IPS DF 6.9 (cell line): ENCODE results near the gene RTN1.

Experiments used
- DNase-seq: peaks from one replicate; pipeline ENCODE4 v3.0.0-alpha.2; 2013; ENCODE audit warnings: low read depth, low spot score
- H3K27ac ChIP-seq: one replicate; pipeline ENCODE4 v1.5.1; 2013; ENCODE audit warnings: low read length, control low read depth
- H3K27me3 ChIP-seq: 2 replicates; pipeline ENCODE4 v1.6.1; 2013; ENCODE audit warnings: mild to moderate bottlenecking, low read length; ENCODE audit not compliant: control insufficient read depth, insufficient read depth
- H3K36me3 ChIP-seq: 2 replicates; pipeline ENCODE4 v1.6.1; 2013; ENCODE audit warnings: low read length; ENCODE audit not compliant: control insufficient read depth, insufficient read depth
- H3K4me1 ChIP-seq: 2 replicates; pipeline ENCODE4 v1.6.1; 2013; ENCODE audit warnings: low read length; ENCODE audit not compliant: control insufficient read depth, insufficient read depth
- H3K4me3 ChIP-seq: 2 replicates; pipeline ENCODE4 v1.5.1; 2013; ENCODE audit warnings: mild to moderate bottlenecking, low read length
- H3K9me3 ChIP-seq: 2 replicates; pipeline ENCODE4 v1.6.1; 2013; ENCODE audit warnings: low read length, inconsistent platforms; ENCODE audit not compliant: control insufficient read depth, insufficient read depth
- WGBS: extraction: QIAGEN DNeasy Blood & Tissue Kit; methylation state at CpG from one replicate; pipeline ENCODE4 v1.1.7; 2013; ENCODE audit warnings: mixed read lengths, missing lambda C conversion rate; ENCODE audit not compliant: insufficient read length, insufficient coverage; 5-methylcytosine and 5-hydroxymethylcytosine counted together

The RTN1 gene

GRCh38 chr14:59707778-59708561 is 162.6 kb downstream of the RTN1 start:
- no peaks in the 10 kb centered on the region for H3K27me3 ChIP-seq
- H3K36me3 ChIP-seq: no peaks in the 10 kb centered on the region
- H3K9me3 ChIP-seq: no peaks in the 10 kb centered on the region
- whole genome bisulfite sequencing: no CpG with 5 or more reads among the region's 7 CpGs
- no peaks in the 10 kb centered on the region for H3K4me1 ChIP-seq
- no peak overlapping the region for H3K27ac ChIP-seq
- H3K4me3 ChIP-seq: no peak overlapping the region
- DNase-seq: no peak

GRCh38 chr14:59705866-59706265 is 164.7 kb downstream of the RTN1 start:
- Histone ChIP-seq H3K36me3 (no peaks in the 10 kb centered on the region), H3K4me1 (no peaks in the 10 kb centered on the region), H3K4me3 (no peak overlapping the region), H3K9me3 (no peaks in the 10 kb centered on the region), H3K27me3 (no peaks in the 10 kb centered on the region), H3K27ac (no peak overlapping the region)
- DNase-seq: no peak
- WGBS: no CpG with 5 or more reads among the region's 4 CpGs

- Histone ChIP-seq H3K4me1 (no peaks in the 10 kb centered on the region), H3K4me3 (no peak overlapping the region), H3K36me3 (no peaks in the 10 kb centered on the region), H3K27ac (no peak overlapping the region), H3K9me3 (no peaks in the 10 kb centered on the region), H3K27me3 (no peaks in the 10 kb centered on the region)
- no CpG with 5 or more reads among the region's 2 CpGs for WGBS
- no peak for DNase-seq
Measured at GRCh38 chr14:59705245-59705644, 165.3 kb downstream of the RTN1 start.

GRCh38 chr14:59704054-59704645 is 166.4 kb downstream of the RTN1 start:
- no CpG with 5 or more reads among the region's 5 CpGs for WGBS
- Histone ChIP-seq H3K4me3 (no peak overlapping the region), H3K27ac (no peak overlapping the region), H3K4me1 (no peaks in the 10 kb centered on the region), H3K27me3 (no peaks in the 10 kb centered on the region), H3K9me3 (no peaks in the 10 kb centered on the region), H3K36me3 (no peaks in the 10 kb centered on the region)
- no peak for DNase-seq

GRCh38 chr14:59699442-59699841 is 171.1 kb downstream of the RTN1 start:
- no CpG with 5 or more reads among the region's 2 CpGs for WGBS
- Histone ChIP-seq H3K9me3 (no peaks in the 10 kb centered on the region), H3K27ac (no peak overlapping the region), H3K27me3 (no peaks in the 10 kb centered on the region), H3K36me3 (no peaks in the 10 kb centered on the region), H3K4me3 (no peak overlapping the region), H3K4me1 (no peaks in the 10 kb centered on the region)
- DNase-seq: no peak

GRCh38 chr14:59698793-59699192 is 171.8 kb downstream of the RTN1 start:
- no peak for DNase-seq

GRCh38 chr14:59695198-59695597 is 175.4 kb downstream of the RTN1 start:
- no CpG with 5 or more reads among the region's 5 CpGs for WGBS
- Histone ChIP-seq H3K27ac (no peak overlapping the region), H3K4me1 (no peaks in the 10 kb centered on the region), H3K27me3 (no peaks in the 10 kb centered on the region), H3K9me3 (no peaks in the 10 kb centered on the region), H3K4me3 (no peak overlapping the region), H3K36me3 (no peaks in the 10 kb centered on the region)
- no peak for DNase-seq

More at GRCh38 chr14:59698793-59699192, 171.8 kb downstream of the RTN1 start:
- Histone ChIP-seq H3K36me3 (no peaks in the 10 kb centered on the region), H3K4me1 (no peaks in the 10 kb centered on the region), H3K4me3 (no peak overlapping the region), H3K9me3 (no peaks in the 10 kb centered on the region), H3K27me3 (no peaks in the 10 kb centered on the region), H3K27ac (no peak overlapping the region)
- WGBS: no CpG with 5 or more reads among the region's 2 CpGs

GRCh38 chr14:59691266-59691665 is 179.3 kb downstream of the RTN1 start:
- WGBS: no CpG with 5 or more reads among the region's 2 CpGs
- Histone ChIP-seq H3K36me3 (no peaks in the 10 kb centered on the region), H3K27me3 (no peaks in the 10 kb centered on the region), H3K27ac (no peak overlapping the region), H3K4me3 (no peak overlapping the region), H3K9me3 (no peaks in the 10 kb centered on the region; the same call in 1 of the 2 replicates), H3K4me1 (no peaks in the 10 kb centered on the region)
- DNase-seq: no peak

- H3K27me3 ChIP-seq: no peaks in the 10 kb centered on the region
- no peaks in the 10 kb centered on the region; the same call in 1 of the 2 replicates for H3K9me3 ChIP-seq
- H3K4me3 ChIP-seq: no peak overlapping the region
- no peak overlapping the region for H3K27ac ChIP-seq
- no peaks in the 10 kb centered on the region for H3K4me1 ChIP-seq
- H3K36me3 ChIP-seq: no peaks in the 10 kb centered on the region
- no CpG with 5 or more reads among the region's 1 CpG for WGBS
- no peak for DNase-seq
Measured at GRCh38 chr14:59690426-59690825, 180.2 kb downstream of the RTN1 start.

- Histone ChIP-seq H3K4me1 (no peaks in the 10 kb centered on the region), H3K36me3 (no peaks in the 10 kb centered on the region), H3K4me3 (no peak overlapping the region), H3K27me3 (no peaks in the 10 kb centered on the region), H3K27ac (no peak overlapping the region), H3K9me3 (no peaks in the 10 kb centered on the region; the same call in 1 of the 2 replicates)
- no CpG with 5 or more reads among the region's 8 CpGs for WGBS
- peak; percentile 39 for DNase-seq
Measured at GRCh38 chr14:59688224-59689170, 182.1 kb downstream of the RTN1 start.
